WI38 (cell line): Measurements from ENCODE around the gene SERTM2.
"Not testable (repeated sequence)": the region's sequence is repeated elsewhere in the genome, so short reads cannot be mapped to it uniquely, and the experiment has no call there.

Experiments used
- H3K4me3 ChIP-seq: 2 replicates; pipeline ENCODE4 v1.5.1; 2011; ENCODE audit warnings: low read depth, mild to moderate bottlenecking, control low read depth, low read length
- TF ChIP-seq, protein P1 (sequence below): IDR thresholded peaks from 2 replicates; pipeline ENCODE4 v1.5.1; 2012; ENCODE audit warnings: low read depth, mild to moderate bottlenecking, control low read depth, low read length

Gene SERTM2

DNA sequence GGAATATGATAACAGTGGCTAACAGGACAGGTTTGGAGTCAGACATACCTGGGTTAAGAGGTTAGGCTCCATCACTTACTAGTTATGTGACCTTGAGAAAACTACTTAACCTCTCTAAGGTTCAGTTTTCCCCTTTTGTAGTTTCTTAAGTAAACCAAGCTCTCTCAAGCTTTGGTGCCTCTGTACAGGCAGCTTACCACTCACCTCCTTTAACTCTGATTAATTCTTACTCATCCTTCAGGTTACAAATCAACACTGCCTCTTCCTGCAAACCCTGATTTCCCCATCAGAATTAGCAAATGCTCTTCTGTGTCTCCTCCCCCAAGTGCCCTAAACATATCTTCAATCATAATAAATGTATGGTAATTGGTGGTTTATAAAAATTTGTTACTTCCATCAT, 3.5 kb upstream of the SERTM2 start:
- no peak overlapping the region for H3K4me3 ChIP-seq
- TF ChIP-seq, protein P1, sequence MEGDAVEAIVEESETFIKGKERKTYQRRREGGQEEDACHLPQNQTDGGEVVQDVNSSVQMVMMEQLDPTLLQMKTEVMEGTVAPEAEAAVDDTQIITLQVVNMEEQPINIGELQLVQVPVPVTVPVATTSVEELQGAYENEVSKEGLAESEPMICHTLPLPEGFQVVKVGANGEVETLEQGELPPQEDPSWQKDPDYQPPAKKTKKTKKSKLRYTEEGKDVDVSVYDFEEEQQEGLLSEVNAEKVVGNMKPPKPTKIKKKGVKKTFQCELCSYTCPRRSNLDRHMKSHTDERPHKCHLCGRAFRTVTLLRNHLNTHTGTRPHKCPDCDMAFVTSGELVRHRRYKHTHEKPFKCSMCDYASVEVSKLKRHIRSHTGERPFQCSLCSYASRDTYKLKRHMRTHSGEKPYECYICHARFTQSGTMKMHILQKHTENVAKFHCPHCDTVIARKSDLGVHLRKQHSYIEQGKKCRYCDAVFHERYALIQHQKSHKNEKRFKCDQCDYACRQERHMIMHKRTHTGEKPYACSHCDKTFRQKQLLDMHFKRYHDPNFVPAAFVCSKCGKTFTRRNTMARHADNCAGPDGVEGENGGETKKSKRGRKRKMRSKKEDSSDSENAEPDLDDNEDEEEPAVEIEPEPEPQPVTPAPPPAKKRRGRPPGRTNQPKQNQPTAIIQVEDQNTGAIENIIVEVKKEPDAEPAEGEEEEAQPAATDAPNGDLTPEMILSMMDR: no peak

DNA sequence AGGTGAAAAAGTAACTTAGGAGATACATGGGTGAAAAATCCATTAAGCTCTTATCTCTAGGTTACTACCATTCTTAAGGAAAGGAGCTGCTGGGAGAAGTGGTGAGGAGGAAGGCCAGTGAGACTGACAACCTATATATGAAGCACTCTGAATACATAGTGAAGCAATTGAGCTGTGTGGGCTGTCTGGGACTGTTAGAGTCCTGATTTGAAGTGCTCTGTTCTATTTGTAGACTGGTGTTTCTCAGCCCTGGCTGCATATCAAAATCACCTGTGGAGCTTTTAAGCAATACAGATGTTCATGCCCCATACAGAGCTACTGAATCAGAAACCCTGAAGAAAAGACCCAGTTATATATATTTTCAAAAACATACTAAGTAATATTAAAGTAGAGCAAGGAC, 3.9 kb downstream of the SERTM2 start:
- TF ChIP-seq, protein P1: no peak
- H3K4me3 ChIP-seq: no peak overlapping the region

DNA sequence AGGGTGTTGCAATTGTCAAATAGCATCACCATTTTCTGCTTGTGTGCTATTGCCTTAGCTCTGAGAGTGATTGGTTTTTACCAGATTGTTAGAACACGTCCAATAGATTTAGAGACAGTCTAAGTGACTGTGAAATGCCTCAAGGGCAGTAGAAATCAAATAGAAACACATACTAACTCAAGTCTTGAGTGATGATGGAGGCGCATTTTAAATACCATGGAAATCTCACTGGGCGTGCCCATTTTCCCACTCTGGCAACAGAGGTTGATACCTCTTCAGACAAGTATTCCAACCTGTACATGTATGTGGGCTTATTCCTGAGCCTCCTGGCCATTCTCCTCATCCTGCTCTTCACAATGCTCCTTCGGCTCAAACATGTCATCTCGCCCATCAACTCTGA, 7.2 kb downstream of the SERTM2 start:
- H3K4me3 ChIP-seq: no peak overlapping the region
- TF ChIP-seq, protein P1: no peak

DNA sequence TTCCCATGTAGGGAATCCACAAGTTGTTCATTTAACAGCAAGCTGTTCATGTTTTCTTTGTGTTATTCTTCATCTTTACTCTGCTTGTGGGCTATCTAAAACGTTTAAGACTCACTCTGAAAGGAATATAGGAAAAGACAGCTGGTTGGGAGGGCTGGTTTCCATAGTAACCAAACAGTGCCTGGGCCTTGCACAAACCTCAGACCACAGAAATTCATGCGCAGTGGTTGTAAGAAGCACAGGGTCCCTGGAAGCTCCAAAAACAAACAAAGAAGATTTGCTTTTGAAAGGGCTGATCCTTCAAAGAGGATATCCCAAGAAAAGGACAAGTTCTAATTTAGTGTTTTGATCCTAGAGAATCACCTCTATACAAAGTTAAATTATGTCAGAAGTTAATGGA, 7.8 kb downstream of the SERTM2 start:
- no peak overlapping the region for H3K4me3 ChIP-seq
- TF ChIP-seq, protein P1: no peak

DNA sequence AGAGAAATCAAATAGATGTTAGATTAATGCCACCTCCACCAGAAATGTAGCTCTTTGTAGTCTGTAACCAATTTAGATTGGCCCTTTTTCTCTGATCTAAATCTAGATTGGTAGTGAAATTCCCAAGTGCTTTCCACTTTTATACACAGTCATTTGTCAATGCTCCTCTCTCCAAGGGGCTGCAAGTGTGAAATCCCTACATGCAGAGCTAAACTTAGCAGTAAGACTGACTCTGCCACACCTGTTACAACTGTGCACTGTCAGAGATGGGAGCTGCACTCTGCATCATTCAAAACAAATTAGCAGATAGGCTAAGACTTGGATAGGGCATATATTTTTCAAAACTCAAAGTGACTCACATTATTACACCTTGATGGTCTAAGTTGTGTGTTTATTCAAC, 9.1 kb downstream of the SERTM2 start:
- no peak overlapping the region for H3K4me3 ChIP-seq

DNA sequence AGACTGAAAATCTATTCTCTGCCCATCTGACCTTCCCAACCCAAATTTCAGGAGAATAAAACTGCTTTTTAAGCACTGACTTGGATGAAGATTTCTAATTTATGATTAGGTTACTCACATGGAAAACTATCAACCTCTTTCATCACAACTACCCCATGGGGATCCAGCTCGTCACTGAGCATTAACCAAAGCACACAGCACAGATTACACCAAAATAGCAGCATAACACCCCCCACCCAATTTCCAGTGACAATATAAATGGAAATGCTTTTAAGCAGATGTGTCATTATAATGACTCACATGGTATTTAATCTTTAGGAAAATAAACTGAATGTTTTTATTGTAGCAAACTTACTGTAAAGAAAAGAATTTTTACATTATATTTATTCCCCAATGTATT, 9.7 kb downstream of the SERTM2 start:
- TF ChIP-seq, protein P1: no peak
- no peak overlapping the region for H3K4me3 ChIP-seq

More for the DNA sequence above, 9.1 kb downstream of the SERTM2 start:
- TF ChIP-seq, protein P1: no peak

DNA sequence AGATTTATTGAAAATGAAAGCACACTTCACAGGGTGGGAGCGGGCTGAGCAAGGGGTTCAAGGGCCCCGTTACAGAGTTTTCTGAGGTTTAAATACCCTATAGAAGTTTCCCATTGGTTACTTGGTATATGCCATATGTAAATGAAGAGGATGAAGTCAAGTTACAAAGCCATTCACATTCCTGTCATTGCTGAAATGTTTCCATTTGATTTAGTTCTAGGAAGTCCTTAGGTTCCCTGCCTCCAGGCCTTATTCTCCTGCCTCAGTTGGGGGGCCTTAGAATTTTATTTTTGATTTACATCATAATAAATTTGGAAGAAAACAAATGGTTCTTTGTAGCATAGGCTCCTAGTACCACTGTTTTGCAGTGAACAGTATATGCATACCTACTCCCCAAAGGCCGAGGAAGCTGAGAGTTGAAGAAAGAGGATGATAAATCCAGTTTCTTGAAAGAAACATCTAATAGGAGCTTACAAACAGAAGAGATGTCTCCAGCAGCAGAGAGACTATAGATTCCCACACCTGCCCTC, 31.8 kb downstream of the SERTM2 start:
- H3K4me3 ChIP-seq: no peak overlapping the region
- TF ChIP-seq, protein P1: no peak

DNA sequence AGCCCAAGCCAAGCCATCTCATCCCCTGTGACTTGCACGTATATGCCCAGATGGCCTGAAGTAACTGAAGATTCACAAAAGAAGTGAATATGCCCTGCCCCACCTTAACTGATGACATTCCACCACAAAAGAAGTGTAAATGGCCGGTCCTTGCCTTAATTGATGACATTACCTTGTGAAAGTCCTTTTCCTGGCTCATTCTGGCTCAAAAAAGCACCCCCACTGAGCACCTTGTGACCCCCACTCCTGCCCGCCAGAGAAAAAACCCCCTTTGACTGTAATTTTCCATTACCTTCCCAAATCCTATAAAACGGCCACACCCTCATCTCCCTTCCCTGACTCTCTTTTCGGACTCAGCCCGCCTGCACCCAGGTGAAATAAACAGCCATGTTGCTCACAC, 37.8 kb downstream of the SERTM2 start:
- H3K4me3 ChIP-seq: not testable (repeated sequence)
